B cell (primary cell): ENCODE measurements around the gene ARFGAP1. TPM values are rescaled to one million over a fixed set of nuclear protein-coding genes. Genes with fewer than 3 reads are reported as not detected.

Experiments
- ATAC-seq: fragments of 200-7000 bp; cut with Tn5 transposase; one replicate; pipeline ENCODE4 v1.10.0; 2021; ENCODE audit warnings: low read depth, mild to moderate bottlenecking, moderate number of reproducible peaks, moderate library complexity
- CTCF ChIA-PET: fragments of 350-600 bp; sonication (Branson Sonifier 250); formaldehyde crosslinking; loops from one replicate; lab custom pipeline; 2021; ENCODE audit warnings: antibody characterized with exemption, inconsistent platforms; lab: Charles Lee
- POLR2A ChIA-PET: fragments of 350-600 bp; sonication (Branson Sonifier 250); formaldehyde crosslinking; loops from one replicate; lab custom pipeline; 2021; ENCODE audit warnings: antibody characterized with exemption; lab: Charles Lee
- DNase-seq: peaks from one replicate; pipeline ENCODE4 v3.0.0; 2013
- H2AFZ ChIP-seq: 2 replicates; pipeline ENCODE4 v1.6.1; 2012; ENCODE audit warnings: mild to moderate bottlenecking, low read depth, low read length; ENCODE audit not compliant: insufficient read depth, poor library complexity, severe bottlenecking
- H3K27ac ChIP-seq, 2 donors: 1 replicate in 1 of 2; 2 replicates in 1 of 2; pipeline ENCODE4 v1.5.1; 2012 to 2013; ENCODE audit warnings: low read length in 2 of 2, mild to moderate bottlenecking in 2 of 2, moderate library complexity in 1 of 2
- H3K27me3 ChIP-seq, 4 experiments: fragments of 200-600 bp in 1 of 4; sonication (generic) in 1 of 4; replicated peaks in 1 of 4; 1 replicate in 2 of 4; 2 replicates in 2 of 4; pipeline versions ENCODE4 v1.6.1 to v1.7.0; 2013 to 2016; ENCODE audit warnings: low read length in 3 of 4, mild to moderate bottlenecking in 2 of 4, mixed read lengths in 1 of 4, moderate library complexity in 1 of 4; ENCODE audit not compliant: insufficient read depth in 4 of 4, control insufficient read depth in 3 of 4; ENCODE audit errors: control extremely low read depth in 1 of 4
- H3K36me3 ChIP-seq, 2 experiments: replicated peaks in 1 of 2; 1 replicate in 1 of 2; 2 replicates in 1 of 2; pipeline versions ENCODE4 v1.6.1 to v1.7.1; 2013; ENCODE audit warnings: low read length in 1 of 2; ENCODE audit not compliant: insufficient read depth in 2 of 2, control insufficient read depth in 1 of 2; ENCODE audit errors: control extremely low read depth in 1 of 2, extremely low read depth in 1 of 2
- H3K4me1 ChIP-seq, 2 donors: fragments of 200-600 bp in 1 of 2; sonication (generic) in 1 of 2; 1 replicate in 1 of 2; 2 replicates in 1 of 2; pipeline versions ENCODE4 v1.5.1 to v1.6.1; 2013 to 2017; ENCODE audit warnings: low read length in 2 of 2; ENCODE audit not compliant: control insufficient read depth in 2 of 2, insufficient read depth in 2 of 2
- H3K4me2 ChIP-seq: replicated peaks from 2 replicates; pipeline ENCODE3; 2012; ENCODE audit warnings: mild to moderate bottlenecking, low read depth, low read length; ENCODE audit not compliant: poor library complexity, severe bottlenecking
- H3K4me3 ChIP-seq, 5 experiments: fragments of 200-600 bp in 1 of 5; sonication (generic) in 1 of 5; 1 replicate in 3 of 5; 2 replicates in 2 of 5; pipeline versions ENCODE4 v1.5.1 to v1.7.0; 2011 to 2016; ENCODE audit warnings: low read length in 4 of 5, mild to moderate bottlenecking in 4 of 5, low read depth in 2 of 5, control low read depth in 1 of 5, moderate library complexity in 1 of 5; ENCODE audit not compliant: insufficient read depth in 1 of 5; ENCODE audit errors: control extremely low read depth in 1 of 5, extremely low read depth in 1 of 5
- H3K79me2 ChIP-seq: fragments of 200-600 bp; sonication (generic); one replicate; pipeline ENCODE4 v1.6.0; 2016; ENCODE audit warnings: low read length; ENCODE audit not compliant: control insufficient read depth, insufficient read depth
- H3K9ac ChIP-seq: fragments of 200-600 bp; sonication (generic); 2 replicates; pipeline ENCODE4 v1.6.1; 2017; ENCODE audit warnings: mild to moderate bottlenecking, low read length, moderate library complexity
- H3K9me3 ChIP-seq, 3 donors: one replicate each; pipeline versions ENCODE4 v1.6.1 to v1.7.1; 2013; ENCODE audit warnings: low read length in 2 of 3; ENCODE audit not compliant: control insufficient read depth in 2 of 3, insufficient read depth in 1 of 3; ENCODE audit errors: control extremely low read depth in 1 of 3
- H4K20me1 ChIP-seq: 2 replicates; pipeline ENCODE4 v1.6.0; 2012; ENCODE audit warnings: mild to moderate bottlenecking, low read length; ENCODE audit not compliant: insufficient read depth, control insufficient read depth, poor library complexity, severe bottlenecking
- H3K27ac Mint-ChIP-seq: one replicate; pipeline ENCODE4 v1.8.0; 2021; ENCODE audit warnings: mixed read lengths
- H3K27me3 Mint-ChIP-seq: one replicate; pipeline ENCODE4 v1.8.0; 2021; ENCODE audit warnings: mixed read lengths
- H3K4me1 Mint-ChIP-seq: one replicate; pipeline ENCODE4 v1.8.0; 2021; ENCODE audit warnings: mixed read lengths
- H3K4me3 Mint-ChIP-seq: one replicate; pipeline ENCODE4 v1.8.0; 2021; ENCODE audit warnings: mixed read lengths
- H3K9me3 Mint-ChIP-seq: one replicate; pipeline ENCODE4 v1.8.0; 2022; ENCODE audit warnings: mixed read lengths; ENCODE audit not compliant: insufficient read depth
- CTCF ChIP-seq: fragments of 200-600 bp; IDR thresholded peaks from one replicate; pipeline ENCODE4 v1.8.0; 2022; ENCODE audit warnings: antibody characterized with exemption, mild to moderate bottlenecking
- EZH2 ChIP-seq: IDR thresholded peaks from 2 replicates; pipeline ENCODE4 v1.6.1; 2012; ENCODE audit warnings: borderline replicate concordance, low read depth, mild to moderate bottlenecking, moderate library complexity, low read length; ENCODE audit not compliant: insufficient read depth, poor library complexity, severe bottlenecking
- WGBS: methylation state at CpG from one replicate; pipeline ENCODE4 v1.1.5; 2013; ENCODE audit warnings: missing lambda C conversion rate; ENCODE audit not compliant: insufficient coverage; 5-methylcytosine and 5-hydroxymethylcytosine counted together
- intact Hi-C: fragments of 100-400 bp; cut with micrococcal nuclease; formaldehyde crosslinking; loops from one replicate; pipeline ENCODE4 v1.10.0; 2022
- polyA plus RNA-seq: library from polyadenylated mRNA; depleted of rRNA; stranded (reverse); fragments of >200 nt; gene quantifications from 2 replicates; pipeline ENCODE4 v1.2.3, GENCODE V29; 2012
- total RNA-seq, 2 donors: library from RNA; stranded (reverse); fragments of 120-200 nt in 1 of 2; gene quantifications; 1 replicate in 1 of 2; 2 replicates in 1 of 2; pipeline versions ENCODE4 v1.2.3 to v1.2.4, GENCODE V29; 2013 to 2022

Gene ARFGAP1
- total and polyA plus RNA-seq, 2 donors (not counting 1 experiment from before 2014, with no cell fraction given), result 83.2 to 99.4 TPM

- no peak for ATAC-seq
- no peaks in the 10 kb centered on the region for H3K36me3 ChIP-seq
Observed at GRCh38 chr20:63270606-63271325, 1.8 kb upstream of the ARFGAP1 start.

More at GRCh38 chr20:63270606-63271325, 1.8 kb upstream of the ARFGAP1 start:
- Mint-ChIP-seq H3K9me3 (no peaks in the 10 kb centered on the region), H3K27me3 (peaks cover 9% of the 10 kb centered on the region), H3K4me1 (peaks cover 27% of the 10 kb centered on the region), H3K27ac (no peak overlapping the region), H3K4me3 (peak overlapping the region; percentile 53)
- H2AFZ ChIP-seq, result no peak overlapping the region
- 87% methylated on average over 8 of the region's 9 CpGs for WGBS
- no peak for TF ChIP-seq CTCF
- no peak for TF ChIP-seq EZH2
- POLR2A ChIA-PET, result no interaction called here
- H3K27me3 ChIP-seq, result peaks cover 0 to 3% (median 0%) of the 10 kb centered on the region in 4 experiments
- H3K9me3 ChIP-seq, result no peaks in the 10 kb centered on the region
- intact Hi-C loops, result no loop called here
- H3K4me1 ChIP-seq, result peaks cover 13 to 16% of the 10 kb centered on the region in 2 donors
- H3K4me3 ChIP-seq, result no peak overlapping the region
- CTCF ChIA-PET, result interaction anchor here (0.6 to 2.2 kb wide), 3 partner anchors 47 to 246 kb away, joined by 3 to 8 read pairs (median 3); no protein-coding TSS in a partner anchor
- no peak overlapping the region for H3K9ac ChIP-seq
- H4K20me1 ChIP-seq, result peaks cover 21% of the 10 kb centered on the region
- no peak overlapping the region for H3K27ac ChIP-seq
- no peak for DNase-seq
- peaks cover 29% of the 10 kb centered on the region for H3K79me2 ChIP-seq
- H3K4me2 ChIP-seq, result no peak overlapping the region
